Smooth muscle cell of the brain vasculature (primary cell): ENCODE results near the gene PTX4.
A peak's percentile ranks its signal among the peaks of the same experiment; 100 is the strongest.
"Not testable (repeated sequence)": the region's sequence is repeated elsewhere in the genome, so short reads cannot be mapped to it uniquely, and the experiment has no call there.

Source experiments
- DNase-seq: peaks from one replicate; pipeline ENCODE4 v3.0.0-alpha.2; 2012; ENCODE audit warnings: low read depth, low spot score

PTX4 gene

GRCh38 chr16:1485847-1486496, 2.8 kb downstream of the PTX4 start:
- DNase-seq: no peak

- no peak for DNase-seq
These were observed 6.6 kb downstream of the PTX4 start for GRCh38 chr16:1481906-1482835.

GRCh38 chr16:1478937-1479336, 9.8 kb downstream of the PTX4 start:
- DNase-seq: not testable (repeated sequence)

- DNase-seq: no peak
These were observed 11.7 kb downstream of the PTX4 start for GRCh38 chr16:1477033-1477432.

GRCh38 chr16:1475552-1476114, 13.1 kb downstream of the PTX4 start:
- DNase-seq: no peak

- DNase-seq: peak; percentile 67
These were observed 13.8 kb downstream of the PTX4 start, which contains the start of gene CLCN7 for GRCh38 chr16:1474796-1475551. CLCN7 (minus strand) TSS chr16:1475028; CDS start chr16:1474974, 54 bp downstream.

- DNase-seq: no peak
These were observed 14.5 kb downstream of the PTX4 start for GRCh38 chr16:1474082-1474795.

GRCh38 chr16:1472974-1473373, 15.8 kb downstream of the PTX4 start:
- DNase-seq: no peak

- no peak for DNase-seq
These were observed 17.1 kb downstream of the PTX4 start for GRCh38 chr16:1471569-1472194.

- no peak for DNase-seq
These were observed 18.1 kb downstream of the PTX4 start for GRCh38 chr16:1470481-1471251.

GRCh38 chr16:1469693-1470201, 19.0 kb downstream of the PTX4 start:
- DNase-seq: no peak

- not testable (repeated sequence) for DNase-seq
These were observed 19.6 kb downstream of the PTX4 start for GRCh38 chr16:1469141-1469540.

- no peak for DNase-seq
These were observed 20.3 kb downstream of the PTX4 start for GRCh38 chr16:1468426-1468810.

- DNase-seq: no peak
These were observed 21.7 kb downstream of the PTX4 start for GRCh38 chr16:1466968-1467521.

GRCh38 chr16:1466054-1466453, 22.7 kb downstream of the PTX4 start:
- DNase-seq: no peak

- DNase-seq: no peak
These were observed 23.2 kb downstream of the PTX4 start for GRCh38 chr16:1465567-1465915.

- DNase-seq: no peak
These were observed 23.7 kb downstream of the PTX4 start for GRCh38 chr16:1464894-1465566.

- no peak for DNase-seq
These were observed 24.4 kb downstream of the PTX4 start for GRCh38 chr16:1464196-1464893.
